GM19043 (cell line): ENCODE measurements around the gene CCDC9B.

ENCODE experiments used
- ATAC-seq: cut with Tn5 transposase; IDR thresholded peaks from one replicate; pipeline ENCODE4 v1.9.1; 2021; ENCODE audit warnings: low read depth; ENCODE audit not compliant: unreplicated experiment

The CCDC9B gene

GRCh38 chr15:40345867-40346578 lies 5.3 kb upstream of the CCDC9B start:
- no peak for ATAC-seq

- no peak for ATAC-seq
Observed at GRCh38 chr15:40345225-40345866, 4.6 kb upstream of the CCDC9B start.

GRCh38 chr15:40344631-40345120 lies 3.9 kb upstream of the CCDC9B start:
- ATAC-seq = no peak

- no peak for ATAC-seq
Observed at GRCh38 chr15:40344217-40344616, 3.5 kb upstream of the CCDC9B start.

GRCh38 chr15:40343512-40343911 lies 2.8 kb upstream of the CCDC9B start:
- no peak for ATAC-seq

- no peak for ATAC-seq
Observed at GRCh38 chr15:40342416-40343320, 1.9 kb upstream of the CCDC9B start.

- ATAC-seq = no peak
Observed at GRCh38 chr15:40340038-40340739, 550 bp downstream of the CCDC9B start.

GRCh38 chr15:40339621-40339945 lies 1.2 kb downstream of the CCDC9B start:
- ATAC-seq = no peak

- ATAC-seq = no peak
Observed at GRCh38 chr15:40338921-40339620, 1.7 kb downstream of the CCDC9B start.

GRCh38 chr15:40338041-40338657 lies 2.6 kb downstream of the CCDC9B start:
- ATAC-seq = no peak

- no peak for ATAC-seq
Observed at GRCh38 chr15:40337597-40337996, 3.1 kb downstream of the CCDC9B start.

- ATAC-seq = no peak
Observed at GRCh38 chr15:40336744-40337122, 4.0 kb downstream of the CCDC9B start.

GRCh38 chr15:40335938-40336743 lies 4.6 kb downstream of the CCDC9B start:
- ATAC-seq = no peak

- ATAC-seq = no peak
Observed at GRCh38 chr15:40334941-40335795, 5.6 kb downstream of the CCDC9B start.

- no peak for ATAC-seq
Observed at GRCh38 chr15:40334541-40334940, 6.2 kb downstream of the CCDC9B start.

- ATAC-seq = no peak
Observed at GRCh38 chr15:40333922-40334492, 6.7 kb downstream of the CCDC9B start.

- no peak for ATAC-seq
Observed at GRCh38 chr15:40332113-40332781, 8.5 kb downstream of the CCDC9B start.
